Endothelial cell of umbilical vein (primary cell): ENCODE results near the gene USH2A. TPM values are rescaled to one million over a fixed set of nuclear protein-coding genes. Genes with fewer than 3 reads are reported as not detected.

Experiments used
- BruUV-seq: library from RNA; stranded (reverse); fragments of 400-500 nt; replicated peaks from 2 replicates; lab custom pipeline; 2021; lab: Mats Ljungman, UMichigan
- CTCF ChIA-PET: fragments of 300-600, 350-600 bp; sonication (Branson Sonifier 250); formaldehyde crosslinking; loops from one replicate; lab custom pipeline; 2021; ENCODE audit warnings: antibody characterized with exemption, inconsistent platforms; lab: Charles Lee
- POLR2A ChIA-PET: fragments of 300-600, 350-600 bp; sonication (Branson Sonifier 250); formaldehyde crosslinking; loops from one replicate; lab custom pipeline; 2021; ENCODE audit warnings: antibody characterized with exemption, inconsistent platforms; lab: Charles Lee
- DNase-seq: peaks from one replicate; pipeline ENCODE4 v3.0.0-alpha.2; 2011; ENCODE audit warnings: low read depth, low spot score
- FAIRE-seq: peaks from 2 replicates; lab custom pipeline; 2011; peaks lifted over from hg19 to GRCh38; lab: Jason Lieb, UNC
- H2AFZ ChIP-seq: 2 replicates; pipeline ENCODE4 v1.6.0; 2012; ENCODE audit warnings: low read depth, low read length, control low read depth, inconsistent platforms
- H3K27ac ChIP-seq: 2 replicates; pipeline ENCODE4 v1.5.1; 2011; ENCODE audit warnings: low read depth, mild to moderate bottlenecking, control low read depth, low read length, moderate library complexity; ENCODE audit not compliant: insufficient read depth
- H3K27me3 ChIP-seq, 2 experiments: 2 replicates each; pipeline versions ENCODE4 v1.6.0 to v1.6.1; 2011; ENCODE audit warnings: low read length in 2 of 2, mixed read lengths in 1 of 2; ENCODE audit not compliant: control insufficient read depth in 2 of 2, insufficient read depth in 2 of 2
- H3K36me3 ChIP-seq, 2 experiments: 2 replicates in 1 of 2; 3 replicates in 1 of 2; pipeline ENCODE4 v1.5.1; 2011; ENCODE audit warnings: low read length in 2 of 2, mild to moderate bottlenecking in 1 of 2, moderate library complexity in 1 of 2; ENCODE audit not compliant: control insufficient read depth in 2 of 2, insufficient read depth in 2 of 2; ENCODE audit errors: extremely low read depth in 1 of 2
- H3K4me1 ChIP-seq: 3 replicates; pipeline ENCODE4 v1.5.1; 2011; ENCODE audit warnings: mild to moderate bottlenecking, low read length; ENCODE audit not compliant: control insufficient read depth, insufficient read depth; ENCODE audit errors: extremely low read depth
- H3K4me2 ChIP-seq: 2 replicates; pipeline ENCODE4 v1.6.1; 2011; ENCODE audit warnings: low read length, control low read depth, mixed read lengths; ENCODE audit not compliant: insufficient read depth
- H3K4me3 ChIP-seq, 3 experiments: fragments of 200-600 bp in 1 of 3; sonication (generic), shearing (Covaris generic) in 1 of 3; replicated peaks in 1 of 3; 2 replicates each; pipeline ENCODE4 v1.5.1; 2011 to 2016; ENCODE audit warnings: control low read depth in 3 of 3, low read length in 3 of 3, mild to moderate bottlenecking in 2 of 3, inconsistent platforms in 1 of 3, low read depth in 1 of 3, moderate library complexity in 1 of 3; ENCODE audit not compliant: insufficient read depth in 1 of 3
- H3K79me2 ChIP-seq: 2 replicates; pipeline ENCODE4 v1.6.0; 2012; ENCODE audit warnings: low read length, inconsistent platforms; ENCODE audit not compliant: control insufficient read depth, insufficient read depth
- H3K9ac ChIP-seq: replicated peaks from 2 replicates; pipeline ENCODE3; 2011; ENCODE audit warnings: low read length, control low read depth; ENCODE audit not compliant: insufficient read depth; ENCODE audit errors: extremely low read depth
- H3K9me1 ChIP-seq: replicated peaks from 3 replicates; pipeline ENCODE4 v1.6.0; 2011; ENCODE audit warnings: mild to moderate bottlenecking, low read length; ENCODE audit not compliant: control insufficient read depth, insufficient read depth; ENCODE audit errors: extremely low read depth
- H3K9me3 ChIP-seq: replicated peaks from 2 replicates; pipeline ENCODE4 v1.5.1; 2012; ENCODE audit warnings: low read length, inconsistent platforms; ENCODE audit not compliant: control insufficient read depth, insufficient read depth
- H4K20me1 ChIP-seq: replicated peaks from 2 replicates; pipeline ENCODE3; 2011; ENCODE audit warnings: mild to moderate bottlenecking, low read length; ENCODE audit not compliant: control insufficient read depth, insufficient read depth; ENCODE audit errors: extremely low read depth
- EZH2 ChIP-seq: IDR thresholded peaks from 2 replicates; pipeline ENCODE4 v1.6.1; 2012; ENCODE audit warnings: borderline replicate concordance, low read depth, mild to moderate bottlenecking, moderate library complexity, low read length, inconsistent platforms; ENCODE audit not compliant: severe bottlenecking
- GATA2 ChIP-seq: IDR thresholded peaks from 2 replicates; pipeline ENCODE4 v1.7.0; 2011; ENCODE audit warnings: low read depth, mild to moderate bottlenecking, moderate library complexity, mixed read lengths, low read length; ENCODE audit not compliant: insufficient read length, insufficient read depth
- JUN ChIP-seq: IDR thresholded peaks from 2 replicates; pipeline ENCODE4 v1.6.1; 2011; ENCODE audit warnings: borderline replicate concordance, low read depth; ENCODE audit not compliant: insufficient read length, insufficient read depth
- MAX ChIP-seq: IDR thresholded peaks from 2 replicates; pipeline ENCODE4 v1.6.1; 2011; ENCODE audit not compliant: insufficient read depth, insufficient read length
- MYC ChIP-seq: IDR thresholded peaks from one replicate; pipeline ENCODE4 v1.6.1; 2011; ENCODE audit warnings: mild to moderate bottlenecking, low read depth, low read length
- POLR2AphosphoS5 ChIP-seq: IDR thresholded peaks from 2 replicates; pipeline ENCODE4 v1.6.1; 2012; ENCODE audit warnings: low read depth, mild to moderate bottlenecking, control low read depth, low read length, moderate library complexity; ENCODE audit not compliant: insufficient read depth
- dilution Hi-C: fragments of 300-500 bp; cut with MboI; formaldehyde crosslinking; loops from one replicate; pipeline ENCODE4 v1.15.0; 2019; ENCODE audit warnings: low sequenced_read_pairs; ENCODE audit not compliant: extremely low pct_ligation_motif_present
- intact Hi-C: fragments of 100-400 bp; cut with micrococcal nuclease; formaldehyde crosslinking; loops from one replicate; pipeline ENCODE4 v1.10.0; 2022
- polyA plus RNA-seq, 4 experiments: library from polyadenylated mRNA; depleted of rRNA in 3 of 4; stranded (reverse) in 3 of 4; unstranded in 1 of 4; fragments of >200 nt; gene quantifications; 2 replicates each; pipeline versions ENCODE4 v1.2.1 to v1.2.3, GENCODE V29; 2011 to 2012; ENCODE audit warnings: missing spikeins in 1 of 4
- total RNA-seq: library from RNA; stranded (reverse); gene quantifications from 2 replicates; pipeline ENCODE4 v1.2.3, GENCODE V29; 2021

Gene USH2A
- total and polyA plus RNA-seq, 2 donors (not counting 3 experiments of a cell fraction or from before 2014, with no cell fraction given) = not detected

GRCh38 chr1:216095400-216095799 is 327.8 kb downstream of the USH2A start:
- BruUV-seq = no TSS peak
- Histone ChIP-seq H2AFZ (no peak overlapping the region), H3K4me3 (no peak overlapping the region), H3K4me2 (no peak overlapping the region), H3K9me1 (no peaks in the 10 kb centered on the region), H3K36me3 (no peaks in the 10 kb centered on the region), H3K27ac (no peak overlapping the region), H3K79me2 (no peaks in the 10 kb centered on the region), H3K27me3 (no peaks in the 10 kb centered on the region), H3K9me3 (peaks cover 2% of the 10 kb centered on the region), H4K20me1 (no peaks in the 10 kb centered on the region), H3K4me1 (no peaks in the 10 kb centered on the region), H3K9ac (no peak overlapping the region)
- ChIA-PET CTCF (no interaction called here), POLR2A (no interaction called here)
- TF ChIP-seq JUN (no peak), MYC (no peak), POLR2AphosphoS5 (no peak), EZH2 (no peak), GATA2 (no peak)
- FAIRE-seq (no peak), DNase-seq (no peak)
- intact Hi-C loops (no loop called here), dilution Hi-C loops (no loop called here)

- dilution Hi-C loops (no loop called here), intact Hi-C loops (no loop called here)
- FAIRE-seq (no peak), DNase-seq (no peak)
- BruUV-seq = no TSS peak
- ChIA-PET CTCF (no interaction called here), POLR2A (no interaction called here)
- Histone ChIP-seq H3K4me2 (no peak overlapping the region), H3K9me1 (no peaks in the 10 kb centered on the region), H3K79me2 (no peaks in the 10 kb centered on the region), H3K9ac (no peak overlapping the region), H4K20me1 (no peaks in the 10 kb centered on the region), H3K9me3 (peaks cover 5% of the 10 kb centered on the region), H3K36me3 (no peaks in the 10 kb centered on the region), H3K4me1 (no peaks in the 10 kb centered on the region), H3K27me3 (no peaks in the 10 kb centered on the region), H2AFZ (no peak overlapping the region), H3K27ac (no peak overlapping the region), H3K4me3 (no peak overlapping the region)
- TF ChIP-seq GATA2 (no peak), MAX (no peak), EZH2 (no peak), POLR2AphosphoS5 (no peak)
Observed at GRCh38 chr1:216090556-216090955, 332.7 kb downstream of the USH2A start.
